ENCODE data around the gene LCE7A.

DNA sequence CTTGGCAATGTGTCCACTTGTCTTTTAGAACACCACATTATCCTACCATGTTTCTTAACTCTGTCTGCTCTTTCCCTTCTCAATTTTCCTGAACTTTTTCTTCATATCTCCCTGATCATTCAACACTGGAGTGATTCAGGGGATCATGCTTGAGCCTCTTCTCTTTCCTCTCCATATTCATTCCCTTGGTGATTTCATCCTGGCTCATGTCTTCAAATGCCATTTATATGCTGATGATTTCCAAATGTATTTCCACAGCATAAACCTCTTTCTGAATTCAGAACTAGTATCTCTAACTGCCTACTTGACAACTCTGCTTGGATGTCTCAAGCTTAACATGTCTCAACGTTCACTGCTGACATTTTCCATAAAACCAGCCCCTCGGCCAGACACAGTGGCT lies 40.1 kb downstream of the LCE7A start:
- TF ChIP-seq GATA3 (IDR thresholded peaks at IDR 0.05; ENCODE audit: low read depth, low read length) (no peak), GATA2 (IDR thresholded peaks at IDR 0.05; ENCODE audit: low read depth, low read length) (no peak)
